ENCODE data around the gene STAG1.

DNA sequence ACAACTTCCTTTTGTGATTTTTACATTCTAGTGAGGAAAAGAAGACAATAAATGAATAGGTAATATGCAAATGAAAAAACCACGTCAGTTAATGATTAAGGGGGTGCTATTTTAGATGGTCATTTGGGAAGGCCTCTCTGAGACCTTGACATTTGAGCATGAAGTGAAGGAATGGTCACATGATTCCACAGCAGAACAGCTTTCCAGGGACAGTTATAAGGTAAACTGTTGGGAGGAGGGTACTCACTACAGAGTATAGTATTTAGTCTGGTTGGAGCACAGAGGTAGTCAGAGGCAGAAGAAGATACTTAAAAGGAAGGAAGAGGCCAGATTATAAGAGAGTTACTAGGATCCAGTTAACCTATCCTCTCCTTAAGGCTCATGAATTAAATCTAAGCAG, 246.5 kb downstream of the STAG1 start:
- no peak for TF ChIP-seq POLR2A (IDR thresholded peaks at IDR 0.05)
- TF ChIP-seq CTCF (IDR thresholded peaks at IDR 0.05): no peak
